Measurements from ENCODE around the gene FAM187B.
"Not testable (repeated sequence)": the region's sequence is repeated elsewhere in the genome, so short reads cannot be mapped to it uniquely, and the experiment has no call there.

FAM187B gene

DNA sequence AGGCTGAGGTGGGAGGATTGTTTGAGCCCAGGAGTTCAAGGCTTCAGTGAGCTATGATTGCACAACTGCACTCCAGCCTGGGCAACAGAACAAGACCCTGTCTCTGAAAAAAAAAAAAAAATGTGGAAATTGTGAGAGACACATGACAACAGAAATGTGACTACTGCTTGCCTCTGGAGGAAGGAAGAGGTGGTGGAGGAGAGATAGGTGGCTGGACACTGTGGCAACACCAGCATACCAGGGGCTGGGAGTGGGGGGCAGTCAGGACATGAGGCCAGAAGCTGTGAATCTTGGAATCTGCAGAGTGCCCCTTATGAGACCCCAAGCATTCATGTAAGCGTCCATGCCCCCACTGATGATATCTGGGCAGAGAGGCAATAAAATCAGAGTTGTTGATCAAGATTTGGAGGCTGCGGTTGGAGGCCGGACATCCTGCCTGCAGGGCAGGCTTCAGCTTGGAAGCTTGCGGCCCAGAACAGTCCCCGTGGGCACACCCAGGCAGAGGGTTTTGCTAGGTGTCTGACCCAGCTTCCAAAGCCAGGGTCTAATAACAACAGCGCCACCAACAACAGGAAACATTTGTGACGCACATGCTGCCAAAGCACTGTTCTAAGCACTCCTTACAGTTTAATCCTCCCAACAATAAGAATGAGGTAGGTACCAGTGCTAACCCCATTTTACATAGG, 16.9 kb downstream of the FAM187B start:
- peak; percentile 79 for DNase-seq

DNA sequence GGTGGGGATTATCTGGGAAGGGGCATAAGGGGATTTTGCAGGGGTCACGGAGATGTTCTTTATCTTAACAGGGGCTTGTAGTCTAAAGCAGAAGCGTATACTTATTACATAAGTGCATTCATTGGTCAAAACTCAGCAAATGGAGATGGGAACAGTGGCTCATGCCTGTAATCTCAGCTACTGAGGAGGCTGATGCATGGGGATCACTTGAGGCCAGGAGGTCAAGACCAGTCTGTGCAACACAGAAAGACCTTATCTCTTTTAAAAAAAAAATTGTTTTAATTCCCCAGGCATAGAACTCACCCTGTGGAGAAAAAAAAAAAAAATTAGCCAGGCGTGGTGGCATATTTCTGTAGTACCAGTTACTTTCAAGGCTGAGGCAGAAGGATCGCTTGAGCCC, 18.9 kb downstream of the FAM187B start:
- DNase-seq, result no peak

GRCh38 chr19:35208121-35208520, 20.4 kb downstream of the FAM187B start:
- DNase-seq, result peak; percentile 31

GRCh38 chr19:35207391-35207871, 21.1 kb downstream of the FAM187B start:
- no peak for DNase-seq

DNA sequence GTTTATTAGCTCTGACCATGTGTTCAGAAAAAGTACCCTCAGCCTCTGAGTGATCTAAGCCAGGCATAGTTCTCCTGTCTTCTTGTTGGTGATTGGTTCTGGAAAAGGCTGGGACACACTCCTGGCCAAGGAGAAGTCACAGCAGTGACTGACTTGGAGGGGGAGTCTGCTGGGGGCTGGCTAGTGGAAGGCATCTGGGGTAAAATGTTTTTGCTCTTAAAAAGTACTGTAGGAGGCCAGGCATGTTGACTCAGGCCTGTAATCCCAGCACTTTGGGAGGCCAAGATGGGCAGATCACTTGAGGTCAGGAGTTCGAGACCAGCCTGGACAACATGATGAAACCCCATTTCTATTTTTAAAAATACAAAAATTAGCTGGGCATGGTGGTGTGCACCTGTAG, 21.7 kb downstream of the FAM187B start:
- no peak for DNase-seq

DNA sequence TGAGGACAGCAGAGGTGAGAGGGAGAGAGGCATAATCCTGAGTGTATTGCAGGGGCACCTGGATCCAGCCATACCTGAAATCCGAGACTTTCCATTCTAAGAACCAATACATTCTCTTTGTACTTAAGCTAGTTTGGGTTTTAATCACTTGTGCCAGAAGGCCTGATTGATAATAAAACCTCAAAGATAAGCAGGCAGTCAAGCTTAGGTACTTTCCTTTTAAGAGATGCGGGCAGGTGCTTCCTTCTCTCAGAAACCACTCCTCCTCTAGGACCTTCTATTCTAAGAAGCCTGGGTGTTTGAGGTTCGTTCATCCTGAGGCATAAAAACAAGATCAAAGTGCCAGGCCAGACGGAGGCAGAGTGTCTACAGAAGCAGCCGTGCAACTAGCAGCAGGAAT, 22.2 kb downstream of the FAM187B start:
- peak; percentile 73 for DNase-seq

- DNase-seq, result no peak
Observed at GRCh38 chr19:35205733-35206323, 22.7 kb downstream of the FAM187B start.

DNA sequence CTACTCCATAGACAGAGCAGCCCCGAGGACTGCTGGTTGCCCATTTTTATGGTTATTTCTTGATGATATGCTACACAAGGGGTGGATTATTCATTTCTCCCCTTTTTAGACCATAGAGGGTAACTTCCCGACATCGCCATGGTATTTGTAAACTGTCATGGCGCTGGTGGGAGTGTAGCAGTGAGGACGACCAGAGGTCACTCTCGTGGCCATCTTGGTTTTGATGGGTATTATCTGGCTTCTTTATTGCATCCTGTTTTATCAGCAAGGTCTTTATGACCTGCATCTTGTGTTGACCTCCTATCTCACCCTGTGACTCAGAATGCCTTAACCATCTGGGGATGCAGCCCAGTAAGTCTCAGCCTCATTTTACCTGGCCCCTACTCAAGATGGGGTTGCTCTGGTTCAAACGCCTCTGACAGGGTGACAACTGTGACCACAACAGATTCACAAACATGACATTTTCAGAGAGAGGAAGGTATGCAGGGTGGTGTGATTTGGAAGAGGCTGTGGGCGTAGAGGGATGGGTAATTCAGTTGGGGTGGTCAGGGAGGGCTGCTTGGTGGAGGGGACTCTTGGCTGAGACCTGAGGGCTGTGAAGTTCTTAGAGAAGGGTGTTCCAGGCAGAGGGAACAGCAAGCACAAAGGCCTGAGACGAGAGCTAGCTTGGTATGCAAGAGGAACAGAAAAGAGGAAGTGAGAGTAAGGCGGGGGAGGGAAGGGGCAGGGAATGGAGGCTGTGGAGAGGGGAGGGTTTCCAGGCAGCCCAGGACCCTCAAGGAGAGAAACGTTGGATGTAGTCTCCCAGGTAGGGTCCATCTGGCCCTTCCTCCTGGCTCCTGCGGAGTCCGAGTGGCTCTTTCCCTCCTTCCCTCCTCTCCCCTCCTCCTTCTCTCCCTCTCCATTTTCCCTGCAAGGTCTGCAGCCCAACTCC, 23.5 kb downstream of the FAM187B start:
- peak; percentile 23 for DNase-seq

DNA sequence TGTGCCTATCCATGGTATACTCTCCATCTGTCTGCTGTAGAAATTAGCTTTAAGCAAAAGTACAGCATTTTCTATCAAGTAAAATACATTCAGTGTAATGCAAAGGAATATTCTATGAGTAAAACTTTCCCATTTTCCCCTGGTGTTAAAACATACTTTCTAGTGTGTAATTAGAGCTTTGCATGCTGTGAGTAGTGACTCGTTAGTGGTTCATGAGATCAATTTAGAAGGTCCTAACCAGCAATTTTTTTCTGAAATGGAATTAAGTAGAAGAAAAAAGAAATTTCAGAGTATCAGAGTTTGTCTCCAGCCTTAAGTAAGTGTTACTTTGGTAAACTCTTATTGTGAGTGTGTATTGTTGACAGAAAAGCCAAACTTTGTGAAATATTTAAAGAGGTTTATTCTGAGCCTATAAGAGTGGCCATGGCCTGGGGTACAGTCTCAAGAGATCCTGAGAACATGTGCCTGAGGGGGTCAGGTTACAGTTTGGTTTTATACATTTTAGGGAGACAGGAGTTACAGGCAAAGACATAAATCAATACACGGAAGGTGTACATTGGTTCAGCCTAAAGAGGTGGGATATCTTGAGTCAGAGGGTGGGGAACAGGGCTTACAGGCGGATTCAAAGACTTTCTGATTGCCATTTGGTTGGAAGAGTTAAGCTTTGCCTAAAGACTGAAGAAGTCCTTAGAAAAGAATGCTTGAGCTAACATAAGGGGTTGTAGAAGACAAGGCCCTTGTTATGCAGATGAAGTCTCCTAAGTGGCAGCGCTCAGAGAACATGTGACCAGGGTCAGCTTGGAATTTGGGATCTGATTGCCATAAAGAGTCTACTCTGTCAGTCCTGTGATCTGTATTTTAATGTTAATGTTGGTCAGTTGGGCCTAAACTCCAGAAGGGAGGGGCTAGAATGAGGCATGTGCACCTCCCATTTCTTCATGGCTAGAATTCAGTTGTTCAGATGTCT, 25.5 kb downstream of the FAM187B start:
- no peak for DNase-seq

GRCh38 chr19:35199481-35199880, 29.1 kb downstream of the FAM187B start:
- DNase-seq, result no peak

DNA sequence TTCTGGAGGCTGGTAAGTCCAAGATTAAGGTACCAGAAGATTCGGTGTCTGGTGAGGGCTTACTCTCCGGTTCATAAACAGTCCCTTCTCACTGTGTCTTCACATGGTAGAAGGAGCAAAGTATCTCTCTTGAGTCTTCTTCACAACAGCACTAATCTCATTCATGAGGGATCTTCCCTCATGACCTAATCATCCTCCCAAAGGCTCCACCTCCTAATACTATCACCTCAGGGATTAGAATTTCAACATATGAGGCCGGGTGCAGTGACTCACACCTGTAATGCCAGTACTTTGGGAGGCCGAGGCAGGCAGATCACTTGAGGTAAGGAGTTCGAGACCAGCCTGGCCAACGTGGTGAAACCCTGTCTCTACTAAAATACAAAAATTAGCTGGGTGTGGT, 31.7 kb downstream of the FAM187B start:
- not testable (repeated sequence) for DNase-seq

- DNase-seq, result no peak
Observed at GRCh38 chr19:35195830-35196229, 32.7 kb downstream of the FAM187B start.

DNA sequence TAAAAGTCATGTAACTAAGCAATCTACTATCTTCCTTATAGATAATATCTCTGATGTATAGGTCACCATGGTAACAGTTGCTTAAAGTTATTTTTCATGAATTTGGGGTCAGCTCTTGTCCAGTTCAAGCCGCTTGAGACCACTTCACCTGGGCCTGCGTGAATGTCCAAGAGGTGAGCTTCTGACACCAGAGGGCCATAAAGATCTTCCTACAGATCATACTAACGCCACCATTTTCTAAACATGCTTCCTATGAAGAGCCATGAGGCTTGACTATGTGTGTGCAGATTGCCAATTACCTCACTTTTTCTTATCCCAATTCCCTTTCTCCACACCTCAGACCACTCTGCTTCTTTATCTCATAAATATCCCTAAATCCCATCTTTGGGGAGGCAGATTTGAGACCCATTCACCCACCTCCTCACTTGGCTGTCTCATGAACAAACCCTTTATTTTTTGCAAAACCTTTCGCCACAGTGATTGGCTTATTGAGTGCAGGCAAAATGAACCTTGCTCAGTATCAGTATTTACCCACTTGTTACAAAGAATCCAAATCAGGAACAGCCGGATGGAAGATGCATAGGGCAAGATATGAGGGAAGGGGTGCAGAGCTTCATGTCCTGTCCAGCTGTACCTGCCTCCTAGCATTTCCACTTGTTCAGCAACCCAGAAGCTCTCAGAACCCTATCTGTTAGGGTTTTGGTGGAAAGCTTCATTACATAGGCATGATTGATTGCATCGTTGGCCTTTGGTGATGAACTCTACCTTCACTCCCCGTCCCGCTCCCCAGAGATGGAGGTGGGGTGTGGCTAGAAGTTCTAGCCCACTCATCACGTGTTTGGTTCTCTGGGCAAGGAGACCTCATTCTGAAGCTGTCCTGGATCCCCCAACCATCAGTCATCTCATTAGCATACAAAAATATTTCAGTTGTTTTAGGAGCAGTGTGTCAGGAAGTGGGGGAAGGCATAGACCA, 34.2 kb downstream of the FAM187B start:
- DNase-seq, result no peak

DNA sequence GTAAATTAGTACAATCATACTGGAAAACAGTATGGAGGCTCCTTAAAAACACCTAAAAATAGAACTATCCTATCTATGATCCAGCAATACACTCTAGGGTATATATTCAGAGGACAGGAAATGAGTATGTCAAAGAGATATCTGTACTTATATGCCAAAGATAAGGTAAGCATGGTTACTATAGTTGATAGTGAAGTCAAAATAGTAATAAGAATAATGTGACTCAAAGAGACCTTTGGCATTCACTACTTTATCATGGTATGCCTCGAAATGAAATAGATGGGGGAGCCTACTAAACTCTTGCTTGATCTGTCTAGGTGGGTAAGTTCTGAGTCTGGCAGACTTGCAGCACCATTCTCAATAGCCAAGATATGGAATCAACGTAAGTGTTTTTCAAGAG, 43.7 kb downstream of the FAM187B start:
- DNase-seq, result no peak

GRCh38 chr19:35184267-35184666, 44.3 kb downstream of the FAM187B start:
- no peak for DNase-seq

GRCh38 chr19:35181387-35181786, 47.2 kb downstream of the FAM187B start:
- no peak for DNase-seq

GRCh38 chr19:35179830-35180229, 48.7 kb downstream of the FAM187B start:
- DNase-seq, result no peak

GRCh38 chr19:35178701-35179100, 49.8 kb downstream of the FAM187B start:
- DNase-seq, result no peak

DNA sequence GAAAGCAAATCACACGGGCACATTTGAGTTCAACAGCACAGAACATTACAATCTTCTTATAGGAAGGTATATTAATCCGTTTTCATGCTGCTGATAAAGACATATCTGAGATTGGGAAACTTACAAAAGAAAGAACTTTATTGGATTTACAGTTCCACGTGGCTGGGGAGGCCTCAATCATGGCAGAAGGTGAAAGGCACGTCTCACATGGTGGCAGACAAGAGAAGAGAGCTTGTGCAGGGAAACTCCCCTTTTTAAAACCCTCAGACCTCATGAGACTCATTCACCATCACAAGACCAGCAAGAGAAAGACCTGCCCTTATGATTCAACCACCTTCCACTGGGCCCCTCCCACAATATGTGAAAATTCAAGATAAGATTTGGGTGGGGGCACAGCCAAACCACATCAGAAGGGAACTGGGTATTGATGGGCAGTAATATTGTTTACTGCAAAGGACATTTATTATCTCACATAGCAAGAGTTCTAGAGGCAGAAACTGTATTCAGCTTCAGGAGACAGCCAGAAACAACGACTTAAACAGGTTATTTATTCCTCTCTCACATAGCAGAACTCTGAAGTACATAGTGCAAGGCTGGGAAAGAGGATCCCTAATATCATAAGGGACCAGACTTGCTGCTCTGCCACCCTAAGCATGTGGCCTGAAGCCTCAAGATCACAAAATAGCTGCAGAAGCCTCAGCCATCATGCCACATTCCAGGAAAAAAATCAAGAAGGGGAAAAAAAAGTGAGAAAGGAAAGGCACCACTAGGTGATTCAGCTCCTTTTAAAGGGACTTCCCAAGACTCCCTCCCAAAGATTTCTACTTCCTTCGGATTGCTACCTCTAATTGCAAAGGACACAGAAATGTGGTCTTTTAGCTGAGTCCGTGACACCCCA, 50.9 kb downstream of the FAM187B start:
- no peak for DNase-seq

GRCh38 chr19:35176181-35176570, 52.4 kb downstream of the FAM187B start:
- no peak for DNase-seq

Data from activated CD4-positive, alpha-beta T cell treated with anti-CD3 and anti-CD28 coated beads, Interleukin-2, Interleukin-6, amounts not matched to agents 100 ng/mL and 50 ng/mL, durations not matched to agents 16 hours and 8 hours (primary cell).